Thyroid gland (tissue), 4 donors: ENCODE measurements around the gene EXOC1.

Experiments
- POLR2A ChIP-seq, 2 donors: fragments of 450-650 bp; IDR thresholded peaks; one replicate each; pipeline ENCODE4 v1.6.1; 2017; ENCODE audit warnings: antibody characterized with exemption in 2 of 2, mild to moderate bottlenecking in 2 of 2, moderate library complexity in 1 of 2
- TF ChIP-seq, protein P1 (sequence below), 6 experiments: fragments of 200-600 bp in 3 of 6; fragments of 450-650 bp in 3 of 6; sonication (generic) in 3 of 6; IDR thresholded peaks; one replicate each; pipeline ENCODE4 v1.5.1; 2016 to 2019; ENCODE audit warnings: antibody characterized with exemption in 6 of 6, mild to moderate bottlenecking in 2 of 6, inconsistent platforms in 1 of 6, moderate library complexity in 1 of 6

DNA sequence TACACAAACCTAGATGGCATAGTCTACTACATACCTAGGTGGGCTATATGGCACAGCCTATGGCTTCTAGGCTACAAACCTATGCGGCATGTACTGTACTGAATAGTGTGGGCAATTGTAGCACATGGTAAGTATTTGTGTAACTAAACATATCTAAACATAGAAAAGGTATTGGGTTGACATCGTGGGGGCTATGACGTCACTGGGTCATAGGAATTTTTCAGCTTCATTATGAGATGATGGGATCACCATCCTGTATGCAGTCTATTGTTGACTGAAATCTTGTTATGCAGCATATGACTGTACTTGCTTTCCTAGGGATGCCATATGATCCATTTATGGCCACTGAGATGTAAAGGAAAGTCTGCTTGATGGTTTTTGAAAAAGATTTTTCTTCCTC, 35.8 kb upstream of the EXOC1 start:
- TF ChIP-seq, protein P1, sequence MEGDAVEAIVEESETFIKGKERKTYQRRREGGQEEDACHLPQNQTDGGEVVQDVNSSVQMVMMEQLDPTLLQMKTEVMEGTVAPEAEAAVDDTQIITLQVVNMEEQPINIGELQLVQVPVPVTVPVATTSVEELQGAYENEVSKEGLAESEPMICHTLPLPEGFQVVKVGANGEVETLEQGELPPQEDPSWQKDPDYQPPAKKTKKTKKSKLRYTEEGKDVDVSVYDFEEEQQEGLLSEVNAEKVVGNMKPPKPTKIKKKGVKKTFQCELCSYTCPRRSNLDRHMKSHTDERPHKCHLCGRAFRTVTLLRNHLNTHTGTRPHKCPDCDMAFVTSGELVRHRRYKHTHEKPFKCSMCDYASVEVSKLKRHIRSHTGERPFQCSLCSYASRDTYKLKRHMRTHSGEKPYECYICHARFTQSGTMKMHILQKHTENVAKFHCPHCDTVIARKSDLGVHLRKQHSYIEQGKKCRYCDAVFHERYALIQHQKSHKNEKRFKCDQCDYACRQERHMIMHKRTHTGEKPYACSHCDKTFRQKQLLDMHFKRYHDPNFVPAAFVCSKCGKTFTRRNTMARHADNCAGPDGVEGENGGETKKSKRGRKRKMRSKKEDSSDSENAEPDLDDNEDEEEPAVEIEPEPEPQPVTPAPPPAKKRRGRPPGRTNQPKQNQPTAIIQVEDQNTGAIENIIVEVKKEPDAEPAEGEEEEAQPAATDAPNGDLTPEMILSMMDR (IDR thresholded peaks at IDR 0.05): no peak
- no peak for TF ChIP-seq POLR2A (IDR thresholded peaks at IDR 0.05)
